ENCODE data around the gene ICAM3.

The ICAM3 gene

GRCh38 chr19:10333758-10334587, 5.5 kb downstream of the ICAM3 start:
- Mint-ChIP-seq H3K27ac (peak overlapping the region; percentile 96), H3K4me3 (peak overlapping the region; percentile 96), H3K9me3 (ENCODE audit: low read depth) (no peaks in the 10 kb centered on the region), H3K27me3 (no peaks in the 10 kb centered on the region), H3K4me1 (ENCODE audit: low read depth) (peaks cover 34% of the 10 kb centered on the region), H3K36me3 (peaks cover 3% of the 10 kb centered on the region)

GRCh38 chr19:10332965-10333757, 6.3 kb downstream of the ICAM3 start, which contains the start of gene RAVER1:
TSS of gene RAVER1 (minus strand) at chr19:10333529. CDS start at chr19:10333507, 22 bp downstream.
- peaks cover 3% of the 10 kb centered on the region for H3K36me3 Mint-ChIP-seq
- no peaks in the 10 kb centered on the region for H3K9me3 Mint-ChIP-seq (ENCODE audit: low read depth)
- peak within 1 kb of the TSS; percentile 96 for H3K27ac Mint-ChIP-seq
- H3K27me3 Mint-ChIP-seq: no peaks in the 10 kb centered on the region
- H3K4me1 Mint-ChIP-seq (ENCODE audit: low read depth): peaks cover 26% of the 10 kb centered on the region
- H3K4me3 Mint-ChIP-seq: peak within 1 kb of the TSS; percentile 96

GRCh38 chr19:10332158-10332964, 7.1 kb downstream of the ICAM3 start:
- peak overlapping the region; percentile 96 for H3K27ac Mint-ChIP-seq
- peaks cover 26% of the 10 kb centered on the region for H3K4me1 Mint-ChIP-seq (ENCODE audit: low read depth)
- peaks cover 3% of the 10 kb centered on the region for H3K36me3 Mint-ChIP-seq
- peak overlapping the region; percentile 96 for H3K4me3 Mint-ChIP-seq
- H3K9me3 Mint-ChIP-seq (ENCODE audit: low read depth): no peaks in the 10 kb centered on the region
- no peaks in the 10 kb centered on the region for H3K27me3 Mint-ChIP-seq

- H3K27me3 Mint-ChIP-seq: no peaks in the 10 kb centered on the region
- no peak overlapping the region for H3K27ac Mint-ChIP-seq
- H3K36me3 Mint-ChIP-seq: peaks cover 3% of the 10 kb centered on the region
- H3K4me3 Mint-ChIP-seq: no peak overlapping the region
- no peaks in the 10 kb centered on the region for H3K9me3 Mint-ChIP-seq (ENCODE audit: low read depth)
- peaks cover 23% of the 10 kb centered on the region for H3K4me1 Mint-ChIP-seq (ENCODE audit: low read depth)
These were observed 9.9 kb downstream of the ICAM3 start for GRCh38 chr19:10329555-10329954.

- Mint-ChIP-seq H3K4me3 (no peak overlapping the region), H3K36me3 (peaks cover 3% of the 10 kb centered on the region), H3K4me1 (ENCODE audit: low read depth) (peaks cover 18% of the 10 kb centered on the region), H3K9me3 (ENCODE audit: low read depth) (no peaks in the 10 kb centered on the region), H3K27ac (no peak overlapping the region), H3K27me3 (no peaks in the 10 kb centered on the region)
These were observed 10.6 kb downstream of the ICAM3 start for GRCh38 chr19:10328558-10329429.

- H3K4me3 Mint-ChIP-seq: no peak overlapping the region
- H3K9me3 Mint-ChIP-seq (ENCODE audit: low read depth): no peaks in the 10 kb centered on the region
- no peak overlapping the region for H3K27ac Mint-ChIP-seq
- peaks cover 12% of the 10 kb centered on the region for H3K4me1 Mint-ChIP-seq (ENCODE audit: low read depth)
- H3K27me3 Mint-ChIP-seq: no peaks in the 10 kb centered on the region
- peaks cover 2% of the 10 kb centered on the region for H3K36me3 Mint-ChIP-seq
These were observed 11.6 kb downstream of the ICAM3 start for GRCh38 chr19:10327793-10328192.

GRCh38 chr19:10325732-10326131, 13.7 kb downstream of the ICAM3 start:
- Mint-ChIP-seq H3K27ac (no peak overlapping the region), H3K27me3 (no peaks in the 10 kb centered on the region), H3K4me1 (ENCODE audit: low read depth) (peaks cover 2% of the 10 kb centered on the region), H3K36me3 (no peaks in the 10 kb centered on the region), H3K9me3 (ENCODE audit: low read depth) (no peaks in the 10 kb centered on the region), H3K4me3 (no peak overlapping the region)

GRCh38 chr19:10321874-10322835, 17.3 kb downstream of the ICAM3 start:
- Mint-ChIP-seq H3K4me3 (no peak overlapping the region), H3K27ac (peak overlapping the region; percentile 41), H3K4me1 (ENCODE audit: low read depth) (no peaks in the 10 kb centered on the region), H3K27me3 (no peaks in the 10 kb centered on the region), H3K9me3 (ENCODE audit: low read depth) (no peaks in the 10 kb centered on the region), H3K36me3 (no peaks in the 10 kb centered on the region)

- Mint-ChIP-seq H3K27ac (no peak overlapping the region), H3K36me3 (no peaks in the 10 kb centered on the region)
These were observed 18.0 kb downstream of the ICAM3 start for GRCh38 chr19:10321417-10321797.

GRCh38 chr19:10320602-10321416, 18.6 kb downstream of the ICAM3 start:
- Mint-ChIP-seq H3K9me3 (ENCODE audit: low read depth) (no peaks in the 10 kb centered on the region), H3K4me3 (no peak overlapping the region), H3K27ac (no peak overlapping the region), H3K36me3 (no peaks in the 10 kb centered on the region), H3K4me1 (ENCODE audit: low read depth) (peaks cover 5% of the 10 kb centered on the region), H3K27me3 (no peaks in the 10 kb centered on the region)

More at GRCh38 chr19:10321417-10321797, 18.0 kb downstream of the ICAM3 start:
- Mint-ChIP-seq H3K4me3 (no peak overlapping the region), H3K4me1 (ENCODE audit: low read depth) (no peaks in the 10 kb centered on the region), H3K9me3 (ENCODE audit: low read depth) (no peaks in the 10 kb centered on the region), H3K27me3 (no peaks in the 10 kb centered on the region)

GRCh38 chr19:10318807-10319682, 20.4 kb downstream of the ICAM3 start:
- no peak overlapping the region for H3K4me3 Mint-ChIP-seq
- H3K9me3 Mint-ChIP-seq (ENCODE audit: low read depth): no peaks in the 10 kb centered on the region
- H3K27ac Mint-ChIP-seq: no peak overlapping the region

More at GRCh38 chr19:10318807-10319682, 20.4 kb downstream of the ICAM3 start:
- H3K27me3 Mint-ChIP-seq: no peaks in the 10 kb centered on the region
- H3K4me1 Mint-ChIP-seq (ENCODE audit: low read depth): peaks cover 14% of the 10 kb centered on the region
- H3K36me3 Mint-ChIP-seq: no peaks in the 10 kb centered on the region

Data from activated naive CD8-positive, alpha-beta T cell (primary cell).